A549 (cell line): ENCODE data around the gene ACE. TPM values are rescaled to one million over a fixed set of nuclear protein-coding genes. Genes with fewer than 3 reads are reported as not detected.

Experiments
- ATAC-seq, 2 experiments: fragments of 200-7000 bp in 1 of 2; fragments of >200 bp in 1 of 2; cut with Nextera tagmentation in 1 of 2; cut with Tn5 transposase in 1 of 2; 3 replicates each; pipeline versions ENCODE4 v1.8.0 to v1.9.1; 2018 to 2020; ENCODE audit warnings: mild to moderate bottlenecking in 1 of 2, moderate library complexity in 1 of 2
- CTCF ChIA-PET: fragments of 300-600 bp; sonication (Branson Sonifier 250); formaldehyde crosslinking; extraction: SDS; loops from one replicate; lab custom pipeline; 2021; ENCODE audit warnings: antibody characterized with exemption, inconsistent platforms; lab: Yijun Ruan, JAX
- POLR2A ChIA-PET: fragments of 350-600 bp; formaldehyde crosslinking; extraction: SDS; loops from one replicate; lab custom pipeline; 2021; ENCODE audit warnings: antibody characterized with exemption, inconsistent platforms; lab: Yijun Ruan, JAX
- DNase-seq, 2 experiments: peaks; one replicate each; pipeline versions ENCODE4 v3.0.0 to v3.0.0-alpha.2; 2011 to 2016; ENCODE audit warnings: low read depth in 1 of 2, low spot score in 1 of 2
- FAIRE-seq: peaks from 2 replicates; lab custom pipeline; 2011; peaks lifted over from hg19 to GRCh38; lab: Jason Lieb, UNC
- H3K27ac ChIP-seq, 2 experiments: fragments of >200 bp; sonication (Bioruptor Twin); formaldehyde crosslinking; 3 replicates each; pipeline ENCODE4 v1.5.1; 2016 to 2017
- H3K4me1 ChIP-seq: fragments of >200 bp; sonication (Bioruptor Twin); formaldehyde crosslinking; 3 replicates; pipeline ENCODE4 v1.6.1; 2016
- H3K4me2 ChIP-seq: fragments of >200 bp; sonication (Bioruptor Twin); formaldehyde crosslinking; 3 replicates; pipeline ENCODE4 v1.6.1; 2016
- H3K4me3 ChIP-seq: fragments of >200 bp; sonication (Bioruptor Twin); formaldehyde crosslinking; 3 replicates; pipeline ENCODE4 v1.5.1; 2016
- H3K9me3 ChIP-seq: fragments of >200 bp; sonication (Bioruptor Twin); formaldehyde crosslinking; 3 replicates; pipeline ENCODE4 v1.6.1; 2016
- CEBPB ChIP-seq, 2 experiments: fragments of >200 bp in 1 of 2; sonication (Bioruptor Twin) in 1 of 2; formaldehyde crosslinking in 1 of 2; IDR thresholded peaks; 2 replicates each; pipeline ENCODE4 v1.6.1; 2012 to 2016
- CHD2 ChIP-seq: fragments of 150-350 bp; IDR thresholded peaks from 2 replicates; pipeline ENCODE4 v1.6.1; 2014; ENCODE audit warnings: low read length; ENCODE audit not compliant: partially characterized antibody
- EHF ChIP-seq: fragments of 250-450 bp; sonication (Bioruptor Pico); IDR thresholded peaks from 2 replicates; pipeline ENCODE4 v1.5.0; 2020; ENCODE audit warnings: mild to moderate bottlenecking
- ESRRA ChIP-seq: fragments of 150-350 bp; IDR thresholded peaks from 2 replicates; pipeline ENCODE4 v1.6.1; 2014; ENCODE audit warnings: mild to moderate bottlenecking, low read length, borderline replicate concordance
- FOSB ChIP-seq: fragments of 250-450 bp; sonication (Bioruptor Pico); IDR thresholded peaks from 2 replicates; pipeline ENCODE4 v1.5.0; 2020; ENCODE audit warnings: mild to moderate bottlenecking, moderate library complexity
- FOSL2 ChIP-seq, 2 experiments: fragments of 450-650 bp in 1 of 2; fragments of >200 bp in 1 of 2; sonication (Bioruptor Twin) in 1 of 2; formaldehyde crosslinking; IDR thresholded peaks; 2 replicates each; pipeline versions ENCODE4 v1.5.0 to v1.6.1; 2016 to 2020; ENCODE audit warnings: mild to moderate bottlenecking in 1 of 2, moderate library complexity in 1 of 2
- HOXA7 ChIP-seq: fragments of 250-450 bp; sonication (Bioruptor Pico); IDR thresholded peaks from 2 replicates; pipeline ENCODE4 v1.5.0; 2020; ENCODE audit warnings: mild to moderate bottlenecking, moderate library complexity
- HOXB13 ChIP-seq: fragments of 250-450 bp; sonication (Bioruptor Pico); IDR thresholded peaks from 2 replicates; pipeline ENCODE4 v1.5.0; 2020; ENCODE audit warnings: low read depth, mild to moderate bottlenecking, moderate library complexity
- HOXB5 ChIP-seq: fragments of 250-450 bp; sonication (Bioruptor Pico); IDR thresholded peaks from 2 replicates; pipeline ENCODE4 v1.5.0; 2020; ENCODE audit warnings: mild to moderate bottlenecking, moderate library complexity
- JUN ChIP-seq, 2 experiments: fragments of >200 bp; sonication (Bioruptor Twin); formaldehyde crosslinking; IDR thresholded peaks; 2 replicates in 1 of 2; 3 replicates in 1 of 2; pipeline ENCODE4 v1.6.1; 2016 to 2017
- JUNB ChIP-seq: fragments of >200 bp; sonication (Bioruptor Twin); formaldehyde crosslinking; IDR thresholded peaks from 2 replicates; pipeline ENCODE4 v1.6.1; 2016
- KDM5A ChIP-seq: fragments of 200-600 bp; sonication (generic); IDR thresholded peaks from 2 replicates; pipeline ENCODE4 v1.6.1; 2016; ENCODE audit warnings: antibody characterized with exemption, mild to moderate bottlenecking
- MAX ChIP-seq: IDR thresholded peaks from 2 replicates; pipeline ENCODE4 v1.6.1; 2012
- MAZ ChIP-seq: fragments of 150-350 bp; IDR thresholded peaks from 2 replicates; pipeline ENCODE4 v1.6.1; 2014; ENCODE audit warnings: antibody characterized with exemption, low read depth, low read length, borderline replicate concordance
- MYC ChIP-seq: IDR thresholded peaks from 2 replicates; pipeline ENCODE4 v1.6.1; 2012; ENCODE audit warnings: mild to moderate bottlenecking, inconsistent platforms, low read length, improper control_type of control experiment, borderline replicate concordance
- PHF8 ChIP-seq: fragments of 200-600 bp; sonication (generic); IDR thresholded peaks from 2 replicates; pipeline ENCODE4 v1.6.1; 2016; ENCODE audit warnings: low read depth, mild to moderate bottlenecking, antibody characterized with exemption, moderate library complexity, borderline replicate concordance
- POLR2A ChIP-seq: IDR thresholded peaks from 2 replicates; pipeline ENCODE4 v1.6.1; 2012; ENCODE audit warnings: mild to moderate bottlenecking, low read length
- RAD21 ChIP-seq, 2 experiments: fragments of >200 bp in 1 of 2; sonication (Bioruptor Twin) in 1 of 2; formaldehyde crosslinking in 1 of 2; IDR thresholded peaks in 1 of 2; conservative IDR thresholded peaks in 1 of 2; 2 replicates in 1 of 2; 3 replicates in 1 of 2; pipeline ENCODE4 v1.6.1; 2012 to 2018; ENCODE audit warnings: inconsistent platforms in 1 of 2
- RARB ChIP-seq: fragments of 250-450 bp; sonication (Bioruptor Pico); IDR thresholded peaks from 2 replicates; pipeline ENCODE4 v1.8.0; 2021; ENCODE audit warnings: mild to moderate bottlenecking, moderate library complexity
- RCOR1 ChIP-seq: fragments of 150-350 bp; IDR thresholded peaks from 2 replicates; pipeline ENCODE4 v1.6.1; 2014; ENCODE audit warnings: antibody characterized with exemption, low read length, low read depth
- RFX5 ChIP-seq: fragments of 450-650 bp; IDR thresholded peaks from 2 replicates; pipeline ENCODE4 v1.7.1; 2014; ENCODE audit warnings: antibody characterized with exemption, mild to moderate bottlenecking, moderate library complexity
- SREBF2 ChIP-seq: fragments of 450-650 bp; IDR thresholded peaks from 2 replicates; pipeline ENCODE4 v1.6.1; 2014; ENCODE audit warnings: mild to moderate bottlenecking, moderate library complexity
- TFCP2L1 ChIP-seq: fragments of 250-450 bp; sonication (Bioruptor Pico); IDR thresholded peaks from 2 replicates; pipeline ENCODE4 v1.5.0; 2021; ENCODE audit warnings: mild to moderate bottlenecking
- TP53 ChIP-seq: fragments of 250-450 bp; sonication (Bioruptor Pico); IDR thresholded peaks from 2 replicates; pipeline ENCODE4 v1.5.0; 2021; ENCODE audit warnings: mild to moderate bottlenecking, moderate library complexity
- USF2 ChIP-seq: fragments of 450-650 bp; IDR thresholded peaks from 2 replicates; pipeline ENCODE4 v1.6.1; 2014; ENCODE audit warnings: antibody characterized with exemption
- ZC3H11A ChIP-seq: fragments of 450-650 bp; IDR thresholded peaks from 2 replicates; pipeline ENCODE4 v1.6.1; 2014; ENCODE audit warnings: antibody characterized with exemption, mild to moderate bottlenecking
- WGBS: methylation state at CpG from one replicate; pipeline ENCODE4 v1.1.6; 2017; ENCODE audit errors: missing lambda C conversion rate; 5-methylcytosine and 5-hydroxymethylcytosine counted together
- polyA plus RNA-seq, 4 experiments: library from polyadenylated mRNA; depleted of rRNA in 3 of 4; stranded (reverse); fragments of >200 nt; fragmentation: RNase III in 1 of 4; extraction: RNeasy Plus Mini Kit Qiagen cat#74134 plus additional on column Dnase treatment in 1 of 4; gene quantifications; 2 replicates in 3 of 4; 3 replicates in 1 of 4; pipeline ENCODE4 v1.2.3, GENCODE V29; 2011 to 2017
- TF ChIP-seq, protein P1 (sequence below): fragments of >200 bp; sonication (Bioruptor Twin); formaldehyde crosslinking; IDR thresholded peaks from 2 replicates; pipeline ENCODE4 v1.6.1; 2016
- TF ChIP-seq, protein P2 (sequence below): IDR thresholded peaks from 2 replicates; pipeline ENCODE4 v1.6.1; 2012; ENCODE audit warnings: low read depth, borderline replicate concordance

Gene ACE
- polyA plus RNA-seq, 2 of the 4 experiments (the other 2 are of a cell fraction): 0.22 to 0.52 TPM

DNA sequence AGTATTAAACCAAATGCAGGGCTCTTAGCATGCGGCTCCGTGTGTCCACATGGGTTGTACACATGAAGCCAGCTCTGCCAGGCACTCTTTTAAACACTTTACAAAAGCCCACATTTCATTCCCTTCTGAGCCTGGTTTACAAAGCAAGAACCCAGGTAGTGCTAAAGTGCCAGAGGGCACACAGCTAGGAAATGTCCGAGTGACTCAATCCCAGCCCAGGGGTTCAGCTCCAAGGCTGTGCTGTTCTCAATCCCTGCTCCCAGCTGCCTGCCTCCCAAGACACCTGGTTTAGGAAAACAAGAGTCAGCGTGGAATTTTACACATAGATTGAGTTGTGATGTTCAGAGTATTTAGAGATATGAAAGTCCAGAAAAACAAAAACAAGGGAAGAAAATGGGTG is 60.1 kb downstream of the ACE start:
- TF ChIP-seq MAZ (no peak), RARB (CRISPR knock-in tag) (no peak), KDM5A (no peak), RFX5 (no peak), CEBPB (IDR thresholded peaks at IDR 0.05) (no peak)
- no peak overlapping the region for H3K4me3 ChIP-seq
- H3K27ac ChIP-seq: no peak overlapping the region
- 73% methylated on average over 4 of the region's 4 CpGs for WGBS
- POLR2A ChIA-PET: no interaction called here
- H3K4me2 ChIP-seq: no peak overlapping the region
- ATAC-seq (no peak), DNase-seq (no peak), FAIRE-seq (no peak)
- CTCF ChIA-PET: interaction anchor here (0.6 to 1.4 kb wide), 4 partner anchors 8 to 58 kb away, joined by 3 to 4 read pairs (median 3); no protein-coding TSS in a partner anchor
- no peaks in the 10 kb centered on the region for H3K4me1 ChIP-seq
- no peaks in the 10 kb centered on the region for H3K9me3 ChIP-seq

- no peak for TF ChIP-seq MYC
- no peak for TF ChIP-seq USF2
- TF ChIP-seq HOXB5: no peak
- no peak for TF ChIP-seq EHF (CRISPR knock-in tag)
- no peak for TF ChIP-seq CHD2
- no peak for TF ChIP-seq HOXB13 (CRISPR knock-in tag)
- TF ChIP-seq POLR2A: no peak
- TF ChIP-seq ESRRA: no peak
- TF ChIP-seq HOXA7 (CRISPR knock-in tag): no peak
- TF ChIP-seq RCOR1: no peak
- TF ChIP-seq, protein P1, sequence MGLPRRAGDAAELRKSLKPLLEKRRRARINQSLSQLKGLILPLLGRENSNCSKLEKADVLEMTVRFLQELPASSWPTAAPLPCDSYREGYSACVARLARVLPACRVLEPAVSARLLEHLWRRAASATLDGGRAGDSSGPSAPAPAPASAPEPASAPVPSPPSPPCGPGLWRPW: no peak
- no peak for TF ChIP-seq TP53 (CRISPR knock-in tag)
- TF ChIP-seq FOSB (CRISPR knock-in tag): no peak
- no peak for TF ChIP-seq JUN (IDR thresholded peaks at IDR 0.05)
- TF ChIP-seq, protein P2, sequence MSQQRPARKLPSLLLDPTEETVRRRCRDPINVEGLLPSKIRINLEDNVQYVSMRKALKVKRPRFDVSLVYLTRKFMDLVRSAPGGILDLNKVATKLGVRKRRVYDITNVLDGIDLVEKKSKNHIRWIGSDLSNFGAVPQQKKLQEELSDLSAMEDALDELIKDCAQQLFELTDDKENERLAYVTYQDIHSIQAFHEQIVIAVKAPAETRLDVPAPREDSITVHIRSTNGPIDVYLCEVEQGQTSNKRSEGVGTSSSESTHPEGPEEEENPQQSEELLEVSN: no peak
- TF ChIP-seq JUNB: no peak
- TF ChIP-seq, all 56 proteins: peak for 0
- H3K4me1 ChIP-seq: no peaks in the 10 kb centered on the region
- no peak overlapping the region for H3K4me2 ChIP-seq
- ATAC-seq: no peak
- DNase-seq: no peak
- no peak overlapping the region for H3K4me3 ChIP-seq
- no peak for FAIRE-seq
- H3K9me3 ChIP-seq: no peaks in the 10 kb centered on the region
- 64% methylated on average over 49 of the region's 62 CpGs for WGBS
- no peak overlapping the region for H3K27ac ChIP-seq
- ChIA-PET POLR2A (no interaction called here), CTCF (interaction anchor here (1.0 to 1.4 kb wide), 2 partner anchors 50 to 59 kb away, joined by 3 read pairs; no protein-coding TSS in a partner anchor)
Observed at GRCh38 chr17:63537991-63538692, 61.3 kb downstream of the ACE start.

GRCh38 chr17:63538693-63539595 is 62.1 kb downstream of the ACE start:
- Histone ChIP-seq H3K4me2 (no peak overlapping the region), H3K4me1 (no peaks in the 10 kb centered on the region), H3K9me3 (no peaks in the 10 kb centered on the region), H3K27ac (no peak overlapping the region), H3K4me3 (no peak overlapping the region)
- no peak for DNase-seq
- 38% methylated on average over 9 of the region's 9 CpGs for WGBS
- ChIA-PET POLR2A (no interaction called here), CTCF (no interaction called here)
- ATAC-seq: no peak
- FAIRE-seq: no peak
- TF ChIP-seq PHF8 (no peak), ZC3H11A (no peak), USF2 (no peak), KDM5A (no peak), TFCP2L1 (CRISPR knock-in tag) (no peak), MAX (no peak), JUN (IDR thresholded peaks at IDR 0.05) (no peak), SREBF2 (no peak), RAD21 (conservative IDR thresholded peaks at IDR 0.05 in 1 of 2, IDR thresholded peaks at IDR 0.05 in 1 of 2) (no peak), HOXB13 (CRISPR knock-in tag) (no peak), FOSL2 (IDR thresholded peaks at IDR 0.05) (no peak), FOSL2 (CRISPR knock-in tag; IDR thresholded peaks at IDR 0.05) (no peak)
- TF ChIP-seq, protein P1: no peak
